K562 (cell line): ENCODE measurements around the gene MFN1. TPM values are rescaled to one million over a fixed set of nuclear protein-coding genes. Genes with fewer than 3 reads are reported as not detected.

Experiments used
- CHD2 ChIP-seq: IDR thresholded peaks from 2 replicates; pipeline ENCODE4 v1.6.1; 2011; ENCODE audit warnings: low read depth, low read length
- E2F8 ChIP-seq: fragments of 450-650 bp; IDR thresholded peaks from 2 replicates; pipeline ENCODE4 v1.7.1; 2018; ENCODE audit warnings: mild to moderate bottlenecking, low read depth; ENCODE audit not compliant: partially characterized antibody
- ELF1 ChIP-seq: fragments of 200-800 bp; sonication (Bioruptor generic); IDR thresholded peaks from 2 replicates; pipeline ENCODE4 v1.6.1; 2016; ENCODE audit warnings: missing genetic modification characterization, missing compliant biosample characterization
- ELK1 ChIP-seq: sonication (generic); formaldehyde crosslinking; IDR thresholded peaks from 2 replicates; pipeline ENCODE4 v1.8.1; 2022; ENCODE audit warnings: missing genetic modification reagents
- EP300 ChIP-seq: IDR thresholded peaks from 2 replicates; pipeline ENCODE4 v1.6.1; 2012; ENCODE audit warnings: low read length, improper control_type of control experiment
- IFI16 ChIP-seq: fragments of 250-450 bp; sonication (Bioruptor Pico); IDR thresholded peaks from 2 replicates; pipeline ENCODE4 v2.1.2; 2022; ENCODE audit warnings: mild to moderate bottlenecking, inconsistent platforms
- KAT7 ChIP-seq: sonication (generic); formaldehyde crosslinking; IDR thresholded peaks from 2 replicates; pipeline ENCODE4 v1.8.0; 2022; ENCODE audit warnings: missing genetic modification reagents, mild to moderate bottlenecking, borderline replicate concordance
- PTRF ChIP-seq: fragments of 450-650 bp; IDR thresholded peaks from 2 replicates; pipeline ENCODE4 v1.6.1; 2016; ENCODE audit warnings: mild to moderate bottlenecking, missing genetic modification characterization, missing compliant biosample characterization
- PYGO2 ChIP-seq: fragments of 450-650 bp; IDR thresholded peaks from 2 replicates; pipeline ENCODE4 v1.6.1; 2016; ENCODE audit warnings: mild to moderate bottlenecking, missing genetic modification characterization, moderate library complexity, missing compliant biosample characterization
- SETDB1 ChIP-seq: IDR thresholded peaks from one replicate; pipeline ENCODE4 v1.6.1; 2012; ENCODE audit warnings: low read length, control low read depth, inconsistent platforms
- SMAD1 ChIP-seq: fragments of 150-350 bp; IDR thresholded peaks from 2 replicates; pipeline ENCODE4 v1.6.1; 2014; ENCODE audit warnings: low read length, low read depth; ENCODE audit not compliant: partially characterized antibody
- SPI1 ChIP-seq: IDR thresholded peaks from 2 replicates; pipeline ENCODE4 v1.6.1; 2011; ENCODE audit warnings: low read depth, low read length, control low read depth, borderline replicate concordance
- SRSF1 ChIP-seq: fragments of 200-400 bp; formaldehyde crosslinking; IDR thresholded peaks from 2 replicates; pipeline ENCODE4 v1.6.1; 2017; ENCODE audit warnings: mild to moderate bottlenecking, low read depth, low read length, moderate library complexity
- TAF7 ChIP-seq: fragments of 450-650 bp; IDR thresholded peaks from 2 replicates; pipeline ENCODE4 v1.6.1; 2016; ENCODE audit warnings: missing genetic modification characterization, missing compliant biosample characterization
- TRIM24 ChIP-seq, 2 experiments: fragments of 450-650 bp; IDR thresholded peaks; 2 replicates each; pipeline ENCODE4 v1.6.1; 2016
- ZBTB43 ChIP-seq: sonication (generic); formaldehyde crosslinking; IDR thresholded peaks from 2 replicates; pipeline ENCODE4 v1.8.0; 2023; ENCODE audit warnings: mild to moderate bottlenecking, missing genetic modification reagents
- ZNF224 ChIP-seq: sonication (generic); formaldehyde crosslinking; IDR thresholded peaks from 2 replicates; pipeline ENCODE4 v1.8.0; 2022; ENCODE audit warnings: mild to moderate bottlenecking, missing genetic modification reagents
- ZNF668 ChIP-seq: fragments of 250-450 bp; sonication (Bioruptor Pico); IDR thresholded peaks from 2 replicates; pipeline ENCODE4 v1.8.0; 2022; ENCODE audit warnings: mild to moderate bottlenecking, inconsistent platforms
- ZNF707 ChIP-seq: fragments of 250-450 bp; sonication (Bioruptor Pico); conservative IDR thresholded peaks from 2 replicates; pipeline ENCODE4 v1.8.0; 2022; ENCODE audit warnings: inconsistent platforms, mild to moderate bottlenecking, moderate library complexity
- polyA plus RNA-seq, 8 experiments: library from polyadenylated mRNA; depleted of rRNA in 4 of 8; stranded (reverse) in 5 of 8; unstranded in 3 of 8; fragments of >200 nt; fragmentation: Nextera tagmentation in 2 of 8; fragmentation: Illumina TruSeq in 1 of 8; extraction: Ambion mirVana in 2 of 8; extraction: Trizol in 1 of 8; gene quantifications; 2 replicates each; pipeline versions ENCODE4 v1.2.1 to v1.2.3, GENCODE V29; 2011 to 2014; ENCODE audit warnings: inconsistent platforms in 1 of 8, missing spikeins in 1 of 8
- total RNA-seq, 7 experiments: library from RNA; depleted of rRNA in 6 of 7; stranded (reverse); fragments of >200 nt in 6 of 7; fragmentation: Illumina TruSeq in 2 of 7; extraction: Trizol in 2 of 7; gene quantifications; 2 replicates each; pipeline versions ENCODE4 v1.2.1 to v1.2.3, GENCODE V29; 2011 to 2021; ENCODE audit warnings: low replicate concordance in 1 of 7
- TF ChIP-seq, protein P1 (sequence below), 2 experiments: fragments of 450-650 bp; conservative IDR thresholded peaks; 2 replicates each; pipeline ENCODE4 v1.6.1; 2017; ENCODE audit warnings: mild to moderate bottlenecking in 2 of 2, moderate library complexity in 2 of 2

Gene MFN1
- total and polyA plus RNA-seq, 9 of the 15 experiments (the other 6 are each of a cell fraction or from before 2014, with no cell fraction given), result 10.5 to 42.7 (median 22.6) TPM

- TF ChIP-seq ZBTB43 (CRISPR knock-in tag), result 0 out of 2 replicates have a peak, but pooled peaks have one; percentile 84
- TF ChIP-seq PTRF (tag), result no peak
- TF ChIP-seq TAF7 (tag), result 0 out of 2 replicates have a peak, but pooled peaks have one; percentile 45
- TF ChIP-seq, protein P1, sequence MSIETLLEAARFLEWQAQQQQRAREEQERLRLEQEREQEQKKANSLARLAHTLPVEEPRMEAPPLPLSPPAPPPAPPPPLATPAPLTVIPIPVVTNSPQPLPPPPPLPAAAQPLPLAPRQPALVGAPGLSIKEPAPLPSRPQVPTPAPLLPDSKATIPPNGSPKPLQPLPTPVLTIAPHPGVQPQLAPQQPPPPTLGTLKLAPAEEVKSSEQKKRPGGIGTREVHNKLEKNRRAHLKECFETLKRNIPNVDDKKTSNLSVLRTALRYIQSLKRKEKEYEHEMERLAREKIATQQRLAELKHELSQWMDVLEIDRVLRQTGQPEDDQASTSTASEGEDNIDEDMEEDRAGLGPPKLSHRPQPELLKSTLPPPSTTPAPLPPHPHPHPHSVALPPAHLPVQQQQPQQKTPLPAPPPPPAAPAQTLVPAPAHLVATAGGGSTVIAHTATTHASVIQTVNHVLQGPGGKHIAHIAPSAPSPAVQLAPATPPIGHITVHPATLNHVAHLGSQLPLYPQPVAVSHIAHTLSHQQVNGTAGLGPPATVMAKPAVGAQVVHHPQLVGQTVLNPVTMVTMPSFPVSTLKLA (conservative IDR thresholded peaks at IDR 0.05), result peak in 1 of 2 experiments; percentile 39; a peak in 2 of 4 replicates
- TF ChIP-seq ELK1 (CRISPR knock-in tag), result no peak
- no peak for TF ChIP-seq ZNF668
- TF ChIP-seq TRIM24 (IDR thresholded peaks at IDR 0.05), result 0 out of 4 replicates have a peak, but pooled peaks of 1 of the 2 experiments have one; percentile 26
- TF ChIP-seq PYGO2 (tag), result no peak
- no peak for TF ChIP-seq SMAD1
- peak; percentile 25; the same call in 1 of the 2 replicates for TF ChIP-seq CHD2
- TF ChIP-seq EP300, result no peak
- TF ChIP-seq KAT7 (CRISPR knock-in tag), result peak; percentile 79; the same call in 1 of the 2 replicates
- TF ChIP-seq SPI1, result no peak
- no peak for TF ChIP-seq SETDB1
- peak; percentile 47 for TF ChIP-seq ELF1 (tag)
- TF ChIP-seq SRSF1, result no peak
- no peak for TF ChIP-seq ZNF707
- TF ChIP-seq E2F8, result peak; percentile 13
- TF ChIP-seq ZNF224, result no peak
- no peak for TF ChIP-seq IFI16 (CRISPR knock-in tag)
These were observed 24.1 kb upstream of the MFN1 start (continued) for GRCh38 chr3:179323197-179324110.
